ENCODE measurements around the gene LY86. TPM values are rescaled to one million over a fixed set of nuclear protein-coding genes. Genes with fewer than 3 reads are reported as not detected.

The LY86 gene
- total and polyA plus RNA-seq, 9 of the 15 experiments (the other 6 are each of a cell fraction or from before 2014, with no cell fraction given): 0.08 to 0.20 TPM; not detected in 7

DNA sequence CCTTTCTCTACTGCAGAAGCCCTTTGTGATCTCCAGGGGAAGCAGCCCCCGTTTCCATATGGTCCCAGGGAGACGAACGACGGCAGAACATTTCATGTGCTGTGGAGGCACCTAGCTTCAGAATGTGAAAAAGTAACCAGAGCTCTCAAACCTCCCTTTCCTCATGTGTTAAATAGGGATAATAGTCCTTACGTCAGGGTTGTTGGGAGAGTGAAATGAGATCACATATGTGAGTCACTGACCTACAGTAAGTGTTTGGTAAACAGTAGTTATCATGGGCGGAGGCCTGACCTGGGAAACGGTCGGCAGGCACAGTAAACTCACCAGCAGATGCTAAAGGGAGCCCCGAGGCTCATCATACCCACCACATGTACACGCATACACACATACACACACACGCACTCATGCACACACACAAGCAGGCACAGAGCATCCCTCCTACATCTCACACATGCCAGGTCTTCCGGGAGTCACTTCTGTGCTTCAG is 89.7 kb downstream of the LY86 start (continued):
- TF ChIP-seq NEUROD1 (IDR thresholded peaks at IDR 0.05; ENCODE audit: borderline replicate concordance, low read depth, low read length, partially characterized antibody) (peak; percentile 33), ZNF311 (CRISPR knock-in tag; IDR thresholded peaks at IDR 0.05) (no peak), ZNF140 (CRISPR knock-in tag; IDR thresholded peaks at IDR 0.05) (no peak), TAF1 (IDR thresholded peaks at IDR 0.05; ENCODE audit: control insufficient read depth, extremely low read depth, insufficient read depth, low read length, severe bottlenecking) (no peak), JUNB (CRISPR knock-in tag; conservative IDR thresholded peaks at IDR 0.05) (0 out of 2 replicates have a peak, but pooled peaks have one; percentile 3), ZNF217 (CRISPR knock-in tag; IDR thresholded peaks at IDR 0.05) (no peak), ZNF23 (CRISPR knock-in tag; IDR thresholded peaks at IDR 0.05) (no peak), SMARCA4 (IDR thresholded peaks at IDR 0.05) (peak; percentile 78), ZNF644 (tag; IDR thresholded peaks at IDR 0.05; ENCODE audit: low read depth) (no peak), CHD1 (IDR thresholded peaks at IDR 0.05; ENCODE audit: low read length) (no peak), STAT5B (CRISPR knock-in tag; IDR thresholded peaks at IDR 0.05) (no peak), ZNF778 (CRISPR knock-in tag; IDR thresholded peaks at IDR 0.05) (no peak), MTA1 (IDR thresholded peaks at IDR 0.05; ENCODE audit: borderline replicate concordance) (0 out of 2 replicates have a peak, but pooled peaks have one; percentile 50), COPS2 (conservative IDR thresholded peaks at IDR 0.05) (no peak), DPF2 (IDR thresholded peaks at IDR 0.05) (peak; percentile 78)
- TF ChIP-seq, protein P1, sequence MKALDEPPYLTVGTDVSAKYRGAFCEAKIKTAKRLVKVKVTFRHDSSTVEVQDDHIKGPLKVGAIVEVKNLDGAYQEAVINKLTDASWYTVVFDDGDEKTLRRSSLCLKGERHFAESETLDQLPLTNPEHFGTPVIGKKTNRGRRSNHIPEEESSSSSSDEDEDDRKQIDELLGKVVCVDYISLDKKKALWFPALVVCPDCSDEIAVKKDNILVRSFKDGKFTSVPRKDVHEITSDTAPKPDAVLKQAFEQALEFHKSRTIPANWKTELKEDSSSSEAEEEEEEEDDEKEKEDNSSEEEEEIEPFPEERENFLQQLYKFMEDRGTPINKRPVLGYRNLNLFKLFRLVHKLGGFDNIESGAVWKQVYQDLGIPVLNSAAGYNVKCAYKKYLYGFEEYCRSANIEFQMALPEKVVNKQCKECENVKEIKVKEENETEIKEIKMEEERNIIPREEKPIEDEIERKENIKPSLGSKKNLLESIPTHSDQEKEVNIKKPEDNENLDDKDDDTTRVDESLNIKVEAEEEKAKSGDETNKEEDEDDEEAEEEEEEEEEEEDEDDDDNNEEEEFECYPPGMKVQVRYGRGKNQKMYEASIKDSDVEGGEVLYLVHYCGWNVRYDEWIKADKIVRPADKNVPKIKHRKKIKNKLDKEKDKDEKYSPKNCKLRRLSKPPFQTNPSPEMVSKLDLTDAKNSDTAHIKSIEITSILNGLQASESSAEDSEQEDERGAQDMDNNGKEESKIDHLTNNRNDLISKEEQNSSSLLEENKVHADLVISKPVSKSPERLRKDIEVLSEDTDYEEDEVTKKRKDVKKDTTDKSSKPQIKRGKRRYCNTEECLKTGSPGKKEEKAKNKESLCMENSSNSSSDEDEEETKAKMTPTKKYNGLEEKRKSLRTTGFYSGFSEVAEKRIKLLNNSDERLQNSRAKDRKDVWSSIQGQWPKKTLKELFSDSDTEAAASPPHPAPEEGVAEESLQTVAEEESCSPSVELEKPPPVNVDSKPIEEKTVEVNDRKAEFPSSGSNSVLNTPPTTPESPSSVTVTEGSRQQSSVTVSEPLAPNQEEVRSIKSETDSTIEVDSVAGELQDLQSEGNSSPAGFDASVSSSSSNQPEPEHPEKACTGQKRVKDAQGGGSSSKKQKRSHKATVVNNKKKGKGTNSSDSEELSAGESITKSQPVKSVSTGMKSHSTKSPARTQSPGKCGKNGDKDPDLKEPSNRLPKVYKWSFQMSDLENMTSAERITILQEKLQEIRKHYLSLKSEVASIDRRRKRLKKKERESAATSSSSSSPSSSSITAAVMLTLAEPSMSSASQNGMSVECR (CRISPR knock-in tag; IDR thresholded peaks at IDR 0.05): no peak
- TF ChIP-seq, protein P2, sequence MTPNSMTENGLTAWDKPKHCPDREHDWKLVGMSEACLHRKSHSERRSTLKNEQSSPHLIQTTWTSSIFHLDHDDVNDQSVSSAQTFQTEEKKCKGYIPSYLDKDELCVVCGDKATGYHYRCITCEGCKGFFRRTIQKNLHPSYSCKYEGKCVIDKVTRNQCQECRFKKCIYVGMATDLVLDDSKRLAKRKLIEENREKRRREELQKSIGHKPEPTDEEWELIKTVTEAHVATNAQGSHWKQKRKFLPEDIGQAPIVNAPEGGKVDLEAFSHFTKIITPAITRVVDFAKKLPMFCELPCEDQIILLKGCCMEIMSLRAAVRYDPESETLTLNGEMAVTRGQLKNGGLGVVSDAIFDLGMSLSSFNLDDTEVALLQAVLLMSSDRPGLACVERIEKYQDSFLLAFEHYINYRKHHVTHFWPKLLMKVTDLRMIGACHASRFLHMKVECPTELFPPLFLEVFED (CRISPR knock-in tag; conservative IDR thresholded peaks at IDR 0.05): no peak
